Body of pancreas (tissue), 4 donors: ENCODE data around the gene CORO7. TPM values are rescaled to one million over a fixed set of nuclear protein-coding genes. Genes with fewer than 3 reads are reported as not detected.

Source experiments
- ATAC-seq: fragments of 150-250 bp; one replicate; pipeline ENCODE4 v1.9.1; 2016
- DNase-seq, 4 donors: peaks; one replicate each; pipeline ENCODE4 v3.0.0-alpha.2; 2019
- H3K27ac ChIP-seq, 4 donors: fragments of 200-600 bp; sonication (generic); 1 replicate in 3 of 4; 2 replicates in 1 of 4; pipeline versions ENCODE4 v1.5.1 to v1.6.1; 2016 to 2019; ENCODE audit warnings: mild to moderate bottlenecking in 1 of 4, mixed read lengths in 1 of 4, moderate library complexity in 1 of 4
- H3K27me3 ChIP-seq, 2 donors: fragments of 200-600 bp; sonication (generic); one replicate each; pipeline ENCODE4 v1.6.0; 2016; ENCODE audit warnings: mild to moderate bottlenecking in 1 of 2
- H3K36me3 ChIP-seq, 2 donors: fragments of 200-600 bp; sonication (generic); replicated peaks in 1 of 2; 2 replicates each; pipeline ENCODE4 v1.5.1; 2016; ENCODE audit warnings: low read depth in 2 of 2; ENCODE audit not compliant: insufficient read depth in 1 of 2
- H3K4me1 ChIP-seq: fragments of 200-600 bp; sonication (generic); one replicate; pipeline ENCODE4 v1.6.0; 2016
- H3K4me3 ChIP-seq, 2 donors: fragments of 200-600 bp; sonication (generic); 1 replicate in 1 of 2; 2 replicates in 1 of 2; pipeline ENCODE4 v1.5.1; 2016 to 2019
- H3K9me3 ChIP-seq, 3 donors: fragments of 200-600 bp; sonication (generic); 1 replicate in 2 of 3; 2 replicates in 1 of 3; pipeline ENCODE4 v1.5.1; 2016
- POLR2A ChIP-seq, 3 donors: fragments of 450-650 bp; IDR thresholded peaks; one replicate each; pipeline ENCODE4 v1.6.1; 2016; ENCODE audit warnings: antibody characterized with exemption in 3 of 3, mild to moderate bottlenecking in 2 of 3
- WGBS, 2 donors: methylation state at CpG; one replicate each; pipeline ENCODE4 v1.1.5; 2017; 5-methylcytosine and 5-hydroxymethylcytosine counted together
- intact Hi-C: fragments of 100-400 bp; cut with DNase I; formaldehyde crosslinking; loops from one replicate; pipeline ENCODE4 v1.15.1; 2023
- total RNA-seq, 2 donors: library from RNA; depleted of rRNA; stranded (reverse); fragments of >200 nt; gene quantifications; one replicate each; pipeline ENCODE4 v1.1.0, GENCODE V29; 2016
- TF ChIP-seq, protein P1 (sequence below), 7 experiments: fragments of 450-650 bp in 4 of 7; fragments of 200-600 bp in 3 of 7; sonication (generic) in 3 of 7; IDR thresholded peaks; one replicate each; pipeline ENCODE4 v1.5.1; 2016 to 2019; ENCODE audit warnings: antibody characterized with exemption in 7 of 7

Gene CORO7
- total RNA-seq, 2 donors from 2014 or later = 13.2 to 48.8 TPM

DNA sequence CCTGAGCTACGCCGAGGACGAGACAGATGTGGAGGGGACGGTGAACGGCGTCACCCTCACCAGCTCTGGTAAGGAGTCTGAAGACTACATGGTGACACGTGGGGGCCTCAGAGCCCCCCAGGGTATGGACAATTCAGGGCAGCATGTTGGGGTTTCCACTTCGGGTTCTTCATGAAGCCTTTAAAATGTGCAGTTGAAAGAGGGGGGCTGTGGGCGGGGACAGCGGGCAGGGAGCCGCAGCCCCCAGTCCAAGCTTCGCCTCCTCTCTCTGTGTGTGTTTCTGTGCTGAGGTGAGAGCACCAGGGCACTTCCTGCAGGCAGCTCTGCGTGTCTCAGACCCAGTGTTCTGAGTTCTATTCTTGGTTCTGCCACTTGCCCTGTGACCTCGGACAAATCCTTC lies 34.0 kb upstream of the CORO7 start:
- Histone ChIP-seq H3K27ac (no peak overlapping the region), H3K36me3 (peaks cover 15 to 28% of the 10 kb centered on the region in 2 donors), H3K4me3 (no peak overlapping the region), H3K27me3 (no peaks in the 10 kb centered on the region), H3K4me1 (no peaks in the 10 kb centered on the region), H3K9me3 (no peaks in the 10 kb centered on the region)
- TF ChIP-seq POLR2A (IDR thresholded peaks at IDR 0.05) = no peak
- TF ChIP-seq, protein P1, sequence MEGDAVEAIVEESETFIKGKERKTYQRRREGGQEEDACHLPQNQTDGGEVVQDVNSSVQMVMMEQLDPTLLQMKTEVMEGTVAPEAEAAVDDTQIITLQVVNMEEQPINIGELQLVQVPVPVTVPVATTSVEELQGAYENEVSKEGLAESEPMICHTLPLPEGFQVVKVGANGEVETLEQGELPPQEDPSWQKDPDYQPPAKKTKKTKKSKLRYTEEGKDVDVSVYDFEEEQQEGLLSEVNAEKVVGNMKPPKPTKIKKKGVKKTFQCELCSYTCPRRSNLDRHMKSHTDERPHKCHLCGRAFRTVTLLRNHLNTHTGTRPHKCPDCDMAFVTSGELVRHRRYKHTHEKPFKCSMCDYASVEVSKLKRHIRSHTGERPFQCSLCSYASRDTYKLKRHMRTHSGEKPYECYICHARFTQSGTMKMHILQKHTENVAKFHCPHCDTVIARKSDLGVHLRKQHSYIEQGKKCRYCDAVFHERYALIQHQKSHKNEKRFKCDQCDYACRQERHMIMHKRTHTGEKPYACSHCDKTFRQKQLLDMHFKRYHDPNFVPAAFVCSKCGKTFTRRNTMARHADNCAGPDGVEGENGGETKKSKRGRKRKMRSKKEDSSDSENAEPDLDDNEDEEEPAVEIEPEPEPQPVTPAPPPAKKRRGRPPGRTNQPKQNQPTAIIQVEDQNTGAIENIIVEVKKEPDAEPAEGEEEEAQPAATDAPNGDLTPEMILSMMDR (IDR thresholded peaks at IDR 0.05) = no peak
- DNase-seq (no peak), ATAC-seq (no peak)
- WGBS, 2 donors = 94 to 95% methylated on average over 13 to 14 of the region's 14 CpGs
- intact Hi-C loops = no loop called here

DNA sequence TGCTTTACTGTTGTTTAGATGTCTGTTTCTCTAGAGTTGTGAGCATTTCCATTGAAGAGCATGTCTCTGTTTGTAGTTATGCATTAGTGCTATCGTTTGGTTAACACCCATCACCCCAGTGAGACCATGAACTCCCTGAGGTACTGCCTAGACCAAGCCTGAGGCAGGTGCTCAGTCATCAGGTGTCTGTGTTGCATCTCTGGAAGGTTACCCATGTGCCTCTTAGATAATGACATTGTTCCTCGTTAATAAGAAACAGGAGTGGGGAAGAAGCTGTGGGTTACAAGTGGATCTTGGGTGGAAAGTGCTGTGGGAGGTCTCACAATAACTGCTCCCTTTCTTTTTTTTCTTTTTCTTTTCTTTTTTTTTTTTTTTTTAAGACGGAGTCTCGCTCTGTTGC lies 27.6 kb upstream of the CORO7 start:
- ATAC-seq (no peak), DNase-seq (no peak)
- Histone ChIP-seq H3K27ac (no peak overlapping the region), H3K36me3 (peaks cover 43 to 50% of the 10 kb centered on the region in 2 donors), H3K9me3 (no peaks in the 10 kb centered on the region), H3K4me3 (no peak overlapping the region), H3K27me3 (no peaks in the 10 kb centered on the region), H3K4me1 (no peaks in the 10 kb centered on the region)
- TF ChIP-seq, protein P1 (IDR thresholded peaks at IDR 0.05) = no peak
- no peak for TF ChIP-seq POLR2A (IDR thresholded peaks at IDR 0.05)
- 85 to 87% methylated on average over 3 to 4 of the region's 4 CpGs for WGBS, 2 donors
- intact Hi-C loops = no loop called here

DNA sequence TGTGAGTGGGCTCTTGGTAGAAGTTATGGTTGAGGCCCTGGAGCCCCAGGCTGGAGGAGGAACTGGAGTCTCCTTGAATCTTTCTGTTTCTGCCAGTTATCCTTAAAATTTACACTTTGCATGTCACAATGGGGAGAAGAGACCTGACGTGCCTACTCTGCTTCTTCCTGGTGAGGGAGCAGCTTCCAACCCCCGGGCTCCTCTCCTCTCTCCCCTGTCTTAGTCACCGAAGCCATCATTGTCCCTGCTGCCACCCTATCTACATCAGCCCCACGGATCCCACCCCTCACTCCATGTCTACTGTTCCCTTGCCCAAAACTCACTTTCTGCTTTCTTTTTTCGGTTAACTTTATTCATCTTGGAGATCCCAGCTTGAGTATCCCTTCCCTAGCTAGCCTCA lies 26.9 kb upstream of the CORO7 start:
- no peak overlapping the region for H3K27ac ChIP-seq
- no peak overlapping the region for H3K4me3 ChIP-seq
- 56 to 73% methylated on average over 5 of the region's 5 CpGs for WGBS, 2 donors
- no peak for DNase-seq
- intact Hi-C loops = no loop called here
- no peaks in the 10 kb centered on the region for H3K4me1 ChIP-seq
- H3K36me3 ChIP-seq = peaks cover 43 to 49% of the 10 kb centered on the region in 2 donors
- no peak for TF ChIP-seq POLR2A (IDR thresholded peaks at IDR 0.05)
- TF ChIP-seq, protein P1 (IDR thresholded peaks at IDR 0.05) = no peak
- H3K27me3 ChIP-seq = no peaks in the 10 kb centered on the region
- no peaks in the 10 kb centered on the region for H3K9me3 ChIP-seq
- no peak for ATAC-seq

DNA sequence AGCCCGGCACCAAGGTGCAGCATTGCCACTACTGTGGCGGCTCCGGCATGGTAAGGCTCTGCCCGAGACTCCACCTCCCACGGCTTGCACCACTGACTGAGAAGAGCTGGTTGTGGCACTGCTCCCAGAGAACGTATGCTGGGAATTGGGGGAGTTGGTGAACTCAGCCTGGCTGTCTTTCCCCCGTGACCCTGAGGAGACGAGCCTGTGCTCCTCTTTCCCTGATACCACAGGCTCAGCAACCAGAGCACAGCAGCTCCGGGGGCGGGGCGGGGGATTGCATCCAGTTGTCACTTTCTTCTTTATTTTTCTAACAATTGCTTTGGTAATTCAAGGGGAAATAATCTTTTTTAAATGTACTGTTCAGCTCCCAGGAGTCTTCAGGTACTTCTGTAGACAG lies 26.0 kb upstream of the CORO7 start:
- Histone ChIP-seq H3K4me3 (no peak overlapping the region), H3K9me3 (no peaks in the 10 kb centered on the region), H3K27ac (no peak overlapping the region), H3K4me1 (no peaks in the 10 kb centered on the region), H3K27me3 (no peaks in the 10 kb centered on the region), H3K36me3 (peaks cover 41 to 52% of the 10 kb centered on the region in 2 donors)
- no peak for DNase-seq
- intact Hi-C loops = no loop called here
- no peak for ATAC-seq
- TF ChIP-seq, protein P1 (IDR thresholded peaks at IDR 0.05) = no peak
- no peak for TF ChIP-seq POLR2A (IDR thresholded peaks at IDR 0.05)
- 85 to 93% methylated on average over 3 to 9 of the region's 11 CpGs for WGBS, 2 donors

- TF ChIP-seq, protein P1 (IDR thresholded peaks at IDR 0.05) = no peak
- TF ChIP-seq POLR2A (IDR thresholded peaks at IDR 0.05) = no peak
- Histone ChIP-seq H3K36me3 (peaks cover 8 to 34% of the 10 kb centered on the region in 2 donors), H3K4me3 (no peak overlapping the region), H3K4me1 (no peaks in the 10 kb centered on the region), H3K27ac (no peak overlapping the region), H3K27me3 (no peaks in the 10 kb centered on the region), H3K9me3 (no peaks in the 10 kb centered on the region)
- DNase-seq = no peak
- intact Hi-C loops = loop anchor here (10.0 kb wide), 1 partner anchor 57 kb away; no protein-coding TSS in a partner anchor
- 93 to 98% methylated on average over 3 of the region's 3 CpGs for WGBS, 2 donors
- no peak for ATAC-seq
Observed at GRCh38 chr16:4437366-4437765, 21.0 kb upstream of the CORO7 start.
